ENCODE data around the gene C1QTNF7.

Gene C1QTNF7

GRCh38 chr4:15413623-15414019, 14.2 kb upstream of the C1QTNF7 start:
- DNase-seq (ENCODE audit: low read depth in 2 of 2): no peak

GRCh38 chr4:15414551-15415091, 13.2 kb upstream of the C1QTNF7 start:
- no peak for DNase-seq (ENCODE audit: low read depth in 2 of 2)

- no peak for DNase-seq (ENCODE audit: low read depth in 2 of 2)
Measured at GRCh38 chr4:15416357-15417232, 11.2 kb upstream of the C1QTNF7 start.

GRCh38 chr4:15417233-15417660, 10.6 kb upstream of the C1QTNF7 start:
- DNase-seq (ENCODE audit: low read depth in 2 of 2): no peak

GRCh38 chr4:15418956-15419355, 8.9 kb upstream of the C1QTNF7 start:
- DNase-seq (ENCODE audit: low read depth in 2 of 2): no peak

- no peak for DNase-seq (ENCODE audit: low read depth in 2 of 2)
Measured at GRCh38 chr4:15420642-15421041, 7.2 kb upstream of the C1QTNF7 start.

- DNase-seq (ENCODE audit: low read depth in 2 of 2): no peak
Measured at GRCh38 chr4:15423285-15423711, 4.5 kb upstream of the C1QTNF7 start.

GRCh38 chr4:15425520-15425919, 2.3 kb upstream of the C1QTNF7 start:
- DNase-seq (ENCODE audit: low read depth in 2 of 2): no peak

GRCh38 chr4:15427161-15427560, 672 bp upstream of the C1QTNF7 start:
- DNase-seq (ENCODE audit: low read depth in 2 of 2): no peak

- no peak for DNase-seq (ENCODE audit: low read depth in 2 of 2)
Measured at GRCh38 chr4:15428611-15429010, 778 bp downstream of the C1QTNF7 start.

- no peak for DNase-seq (ENCODE audit: low read depth in 2 of 2)
Measured at GRCh38 chr4:15434091-15434490, 6.3 kb downstream of the C1QTNF7 start.

- no peak for DNase-seq (ENCODE audit: low read depth in 2 of 2)
Measured at GRCh38 chr4:15434676-15435075, 6.8 kb downstream of the C1QTNF7 start.

- DNase-seq (ENCODE audit: low read depth in 2 of 2): no peak
Measured at GRCh38 chr4:15436513-15436912, 8.7 kb downstream of the C1QTNF7 start.

- DNase-seq (ENCODE audit: low read depth in 2 of 2): no peak
Measured at GRCh38 chr4:15438939-15439524, 11.2 kb downstream of the C1QTNF7 start.

GRCh38 chr4:15443371-15444160, 15.7 kb downstream of the C1QTNF7 start:
- DNase-seq (ENCODE audit: low read depth in 2 of 2): no peak

- DNase-seq (ENCODE audit: low read depth in 2 of 2): no peak
Measured at GRCh38 chr4:15444276-15444675, 16.4 kb downstream of the C1QTNF7 start.

GRCh38 chr4:15444879-15445547, 17.2 kb downstream of the C1QTNF7 start:
- no peak for DNase-seq (ENCODE audit: low read depth in 2 of 2)

GRCh38 chr4:15451181-15451865, 23.5 kb downstream of the C1QTNF7 start:
- DNase-seq (ENCODE audit: low read depth in 2 of 2): no peak

GRCh38 chr4:15451866-15452765, 24.3 kb downstream of the C1QTNF7 start:
- no peak for DNase-seq (ENCODE audit: low read depth in 2 of 2)

- no peak for DNase-seq (ENCODE audit: low read depth in 2 of 2)
Measured at GRCh38 chr4:15455290-15455689, 27.5 kb downstream of the C1QTNF7 start.
